Ascending aorta (tissue), 2 donors: ENCODE results near the gene SYTL3. TPM values are rescaled to one million over a fixed set of nuclear protein-coding genes. Genes with fewer than 3 reads are reported as not detected.

ENCODE experiments used
- DNase-seq, 2 donors: peaks; one replicate each; pipeline ENCODE4 v3.0.0-alpha.2; 2019; ENCODE audit warnings: low spot score in 2 of 2
- H3K27ac ChIP-seq, 2 donors: fragments of 200-600 bp; sonication (generic); one replicate each; pipeline ENCODE4 v1.5.1; 2016 to 2017; ENCODE audit warnings: mild to moderate bottlenecking in 1 of 2
- H3K27me3 ChIP-seq: fragments of 200-600 bp; sonication (generic); one replicate; pipeline ENCODE4 v1.5.1; 2017
- H3K36me3 ChIP-seq, 2 donors: fragments of 200-600 bp; sonication (generic); one replicate each; pipeline ENCODE4 v1.5.1; 2016
- H3K4me1 ChIP-seq, 2 donors: fragments of 200-600 bp; sonication (generic); one replicate each; pipeline ENCODE4 v1.5.1; 2016 to 2017; ENCODE audit warnings: mild to moderate bottlenecking in 1 of 2
- H3K4me3 ChIP-seq, 2 donors: fragments of 200-600 bp; sonication (generic); one replicate each; pipeline ENCODE4 v1.5.1; 2016 to 2017; ENCODE audit warnings: mild to moderate bottlenecking in 1 of 2
- H3K9me3 ChIP-seq, 2 donors: fragments of 200-600 bp; sonication (generic); one replicate each; pipeline ENCODE4 v1.5.1; 2016
- intact Hi-C: fragments of 100-400 bp; cut with DNase I; formaldehyde crosslinking; loops from one replicate; pipeline ENCODE4 v1.15.1; 2023
- total RNA-seq: library from RNA; depleted of rRNA; stranded (reverse); fragments of >200 nt; gene quantifications from one replicate; pipeline ENCODE4 v1.1.0, GENCODE V29; 2016
- TF ChIP-seq, protein P1 (sequence below), 3 experiments: fragments of 200-600 bp in 2 of 3; fragments of 450-650 bp in 1 of 3; sonication (generic) in 2 of 3; IDR thresholded peaks; one replicate each; pipeline ENCODE4 v1.5.1; 2016 to 2019; ENCODE audit warnings: antibody characterized with exemption in 3 of 3, mild to moderate bottlenecking in 1 of 3, moderate library complexity in 1 of 3

SYTL3 gene
- total RNA-seq, 1 donor from 2014 or later: 4.7 TPM

DNA sequence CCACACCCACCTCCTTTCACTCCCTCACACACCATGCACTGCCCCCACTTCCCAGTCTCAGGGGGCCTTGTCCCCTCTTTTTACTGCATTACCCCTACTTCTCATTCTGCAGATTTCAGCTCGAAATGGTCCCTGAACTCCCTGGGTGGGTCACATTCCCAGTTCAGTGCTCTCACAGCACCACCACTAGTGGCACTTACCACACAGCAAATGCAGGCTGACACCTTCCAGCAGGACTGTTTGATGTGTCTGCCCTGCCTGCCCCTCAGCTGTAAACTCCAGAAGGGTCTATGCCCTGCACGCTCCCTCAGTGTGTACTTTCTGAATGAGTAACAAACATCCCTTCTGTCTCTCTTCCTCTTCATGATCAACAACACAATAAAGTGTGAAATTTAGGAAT is 9.3 kb upstream of the SYTL3 start:
- DNase-seq: no peak
- H3K4me3 ChIP-seq: no peak overlapping the region
- no peaks in the 10 kb centered on the region for H3K27me3 ChIP-seq
- H3K27ac ChIP-seq: no peak overlapping the region
- TF ChIP-seq, protein P1, sequence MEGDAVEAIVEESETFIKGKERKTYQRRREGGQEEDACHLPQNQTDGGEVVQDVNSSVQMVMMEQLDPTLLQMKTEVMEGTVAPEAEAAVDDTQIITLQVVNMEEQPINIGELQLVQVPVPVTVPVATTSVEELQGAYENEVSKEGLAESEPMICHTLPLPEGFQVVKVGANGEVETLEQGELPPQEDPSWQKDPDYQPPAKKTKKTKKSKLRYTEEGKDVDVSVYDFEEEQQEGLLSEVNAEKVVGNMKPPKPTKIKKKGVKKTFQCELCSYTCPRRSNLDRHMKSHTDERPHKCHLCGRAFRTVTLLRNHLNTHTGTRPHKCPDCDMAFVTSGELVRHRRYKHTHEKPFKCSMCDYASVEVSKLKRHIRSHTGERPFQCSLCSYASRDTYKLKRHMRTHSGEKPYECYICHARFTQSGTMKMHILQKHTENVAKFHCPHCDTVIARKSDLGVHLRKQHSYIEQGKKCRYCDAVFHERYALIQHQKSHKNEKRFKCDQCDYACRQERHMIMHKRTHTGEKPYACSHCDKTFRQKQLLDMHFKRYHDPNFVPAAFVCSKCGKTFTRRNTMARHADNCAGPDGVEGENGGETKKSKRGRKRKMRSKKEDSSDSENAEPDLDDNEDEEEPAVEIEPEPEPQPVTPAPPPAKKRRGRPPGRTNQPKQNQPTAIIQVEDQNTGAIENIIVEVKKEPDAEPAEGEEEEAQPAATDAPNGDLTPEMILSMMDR (IDR thresholded peaks at IDR 0.05): no peak
- intact Hi-C loops: loop anchor here (5.0 to 10.0 kb wide), 3 partner anchors 52 to 1084 kb away; partner anchors contain the start of gene WTAP
- no peaks in the 10 kb centered on the region for H3K9me3 ChIP-seq
- H3K4me1 ChIP-seq: peaks cover 10 to 38% of the 10 kb centered on the region in 2 donors
- peaks cover 12 to 30% of the 10 kb centered on the region in 2 donors for H3K36me3 ChIP-seq

DNA sequence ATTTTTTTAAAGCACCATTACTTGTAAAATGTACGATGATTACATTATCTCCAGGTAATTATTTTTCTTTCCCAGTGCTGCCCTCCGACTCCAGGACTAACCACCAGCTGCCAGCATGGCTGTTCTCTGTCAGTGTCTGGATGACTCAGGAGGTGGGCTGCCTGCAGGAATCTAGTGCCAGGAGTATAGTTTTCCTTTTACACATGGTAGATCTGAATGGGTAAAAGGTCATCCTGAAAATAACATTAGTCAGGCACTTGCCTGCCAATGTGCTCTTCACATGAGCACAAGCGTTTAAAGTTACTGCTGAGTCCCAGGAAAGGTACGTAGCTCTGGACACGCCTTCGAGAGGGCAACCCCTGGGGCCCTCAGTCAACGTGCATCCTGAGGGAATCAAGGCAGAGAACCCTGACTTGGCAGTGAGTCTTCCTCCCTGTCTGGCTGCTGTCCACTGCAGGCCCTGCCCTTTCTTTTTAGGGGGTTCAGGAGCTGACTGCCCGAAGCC is 7.7 kb upstream of the SYTL3 start:
- TF ChIP-seq, protein P1 (IDR thresholded peaks at IDR 0.05): no peak
- H3K9me3 ChIP-seq: no peaks in the 10 kb centered on the region
- DNase-seq: peak in 1 of 2 donors; percentile 58
- H3K27me3 ChIP-seq: no peaks in the 10 kb centered on the region
- no peak overlapping the region for H3K27ac ChIP-seq
- intact Hi-C loops: loop anchor here (2.0 to 10.0 kb wide), 4 partner anchors 50 to 1083 kb away; partner anchors contain the start of genes TMEM181 and WTAP
- H3K36me3 ChIP-seq: peaks cover 0 to 18% of the 10 kb centered on the region in 2 donors
- peak overlapping the region in 1 of 2 donors; percentile 86 for H3K4me3 ChIP-seq
- H3K4me1 ChIP-seq: peaks cover 10 to 38% of the 10 kb centered on the region in 2 donors

- H3K4me3 ChIP-seq: peak overlapping the region; percentile 86 to 90
- no peaks in the 10 kb centered on the region for H3K9me3 ChIP-seq
- intact Hi-C loops: loop anchor here (2.0 to 10.0 kb wide), 5 partner anchors 48 to 1081 kb away; partner anchors contain the start of genes TMEM181 and WTAP
- H3K27me3 ChIP-seq: no peaks in the 10 kb centered on the region
- H3K36me3 ChIP-seq: peaks cover 0 to 14% of the 10 kb centered on the region in 2 donors
- H3K4me1 ChIP-seq: peaks cover 10 to 35% of the 10 kb centered on the region in 2 donors
- peak in 1 of 2 donors; percentile 61 for DNase-seq
- peak overlapping the region; percentile 90 to 97 for H3K27ac ChIP-seq
- TF ChIP-seq, protein P1 (IDR thresholded peaks at IDR 0.05): no peak
Measured at GRCh38 chr6:158643836-158644230, 6.0 kb upstream of the SYTL3 start.

GRCh38 chr6:158644231-158645063 is 5.4 kb upstream of the SYTL3 start, which contains the start of gene DYNLT1:
DYNLT1 (minus strand) TSS chr6:158644743; CDS start chr6:158644708, 35 bp downstream.
- Histone ChIP-seq H3K4me1 (peaks cover 10 to 42% of the 10 kb centered on the region in 2 donors), H3K27me3 (no peaks in the 10 kb centered on the region), H3K36me3 (peaks cover 0 to 11% of the 10 kb centered on the region in 2 donors), H3K4me3 (peak within 1 kb of the TSS; percentile 86 to 90), H3K27ac (peak within 1 kb of the TSS; percentile 90 to 97), H3K9me3 (no peaks in the 10 kb centered on the region)
- intact Hi-C loops: loop anchor here (1.0 to 10.0 kb wide), 5 partner anchors 48 to 1080 kb away; partner anchors contain the start of genes EZR and WTAP
- TF ChIP-seq, protein P1 (IDR thresholded peaks at IDR 0.05): no peak
- DNase-seq: peak; percentile 76 to 97

DNA sequence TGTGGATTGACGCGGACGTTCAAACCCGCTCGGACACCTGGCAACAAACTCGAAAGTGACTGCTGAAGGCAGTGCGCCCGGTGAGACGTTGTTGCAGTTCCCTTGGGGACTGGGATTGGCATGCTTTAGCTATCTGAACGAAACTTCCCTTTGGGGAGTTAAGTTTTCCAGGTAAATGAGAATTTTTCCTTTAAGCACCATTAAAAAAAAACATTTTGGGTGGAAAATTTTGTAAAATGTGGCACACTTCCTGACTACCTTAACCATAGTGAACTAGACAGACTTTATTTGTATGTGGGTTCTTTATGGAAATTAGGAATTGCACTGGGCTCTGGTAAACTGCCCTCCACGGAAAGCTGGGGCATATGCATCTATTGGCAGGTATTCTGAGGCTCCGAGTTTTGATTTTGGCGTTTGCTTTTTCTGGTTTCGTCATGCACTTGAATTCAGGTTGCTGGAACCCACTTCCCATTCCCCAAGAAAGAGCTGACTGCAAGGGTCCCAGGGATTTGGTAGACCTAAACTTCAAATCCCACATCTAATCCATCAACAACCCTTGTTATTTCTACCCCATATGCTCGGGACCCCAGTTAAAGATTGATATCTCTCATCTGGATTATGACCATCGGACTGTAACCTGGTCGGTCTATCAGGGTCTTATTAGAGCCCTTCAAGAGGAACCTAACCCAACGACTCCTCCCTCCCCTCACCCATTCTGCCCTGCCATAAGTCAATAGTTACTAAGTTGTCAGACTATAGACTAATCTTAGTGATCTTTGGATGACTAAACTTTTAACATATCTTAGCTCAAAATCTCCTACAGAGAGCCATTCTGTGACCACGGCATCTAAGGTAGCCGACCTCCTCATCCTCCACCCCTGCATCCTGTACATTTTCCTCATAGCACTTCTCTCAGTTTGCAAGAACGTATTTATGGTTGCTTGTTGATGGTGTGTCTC is 4.5 kb upstream of the SYTL3 start:
- Histone ChIP-seq H3K4me3 (peak overlapping the region; percentile 86 to 90), H3K27me3 (no peaks in the 10 kb centered on the region), H3K36me3 (peaks cover 0 to 3% of the 10 kb centered on the region in 2 donors), H3K27ac (peak overlapping the region; percentile 90 to 97), H3K4me1 (peaks cover 10 to 45% of the 10 kb centered on the region in 2 donors), H3K9me3 (no peaks in the 10 kb centered on the region)
- TF ChIP-seq, protein P1 (IDR thresholded peaks at IDR 0.05): no peak
- intact Hi-C loops: loop anchor here (1.0 to 10.0 kb wide), 4 partner anchors 174 to 1079 kb away; partner anchors contain the start of genes EZR and WTAP
- peak in 1 of 2 donors; percentile 57 for DNase-seq
